ENCODE measurements around the gene ARNT2.
"Not testable (repeated sequence)": the region's sequence is repeated elsewhere in the genome, so short reads cannot be mapped to it uniquely, and the experiment has no call there.

Gene ARNT2

DNA sequence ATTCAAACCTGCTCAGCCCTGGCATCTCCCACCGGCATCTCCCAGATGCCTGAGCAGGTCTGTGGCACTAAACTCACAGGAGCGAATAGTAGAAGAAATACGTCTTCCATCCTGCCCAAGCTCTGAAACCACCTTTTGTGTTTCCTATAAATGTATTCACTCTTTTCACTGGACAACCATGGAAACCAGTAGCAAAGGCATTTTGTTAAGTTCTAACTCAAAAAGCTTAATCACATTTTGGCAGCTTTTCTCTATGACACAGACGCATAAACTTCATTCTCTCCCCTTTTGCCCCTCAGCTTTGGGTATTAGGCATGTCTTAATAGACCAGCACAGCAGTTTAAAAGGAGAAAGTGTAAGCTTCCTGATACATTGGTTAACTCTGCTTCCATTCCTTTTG, 24.5 kb upstream of the ARNT2 start:
- DNase-seq (ENCODE audit: low spot score), result no peak
- in situ Hi-C loops (cut with MboI; ENCODE audit: low pct_unique_long_range_greater_than_20kb, low sequenced_read_pairs, unreplicated experiment), result no loop called here
- TF ChIP-seq, protein P1, sequence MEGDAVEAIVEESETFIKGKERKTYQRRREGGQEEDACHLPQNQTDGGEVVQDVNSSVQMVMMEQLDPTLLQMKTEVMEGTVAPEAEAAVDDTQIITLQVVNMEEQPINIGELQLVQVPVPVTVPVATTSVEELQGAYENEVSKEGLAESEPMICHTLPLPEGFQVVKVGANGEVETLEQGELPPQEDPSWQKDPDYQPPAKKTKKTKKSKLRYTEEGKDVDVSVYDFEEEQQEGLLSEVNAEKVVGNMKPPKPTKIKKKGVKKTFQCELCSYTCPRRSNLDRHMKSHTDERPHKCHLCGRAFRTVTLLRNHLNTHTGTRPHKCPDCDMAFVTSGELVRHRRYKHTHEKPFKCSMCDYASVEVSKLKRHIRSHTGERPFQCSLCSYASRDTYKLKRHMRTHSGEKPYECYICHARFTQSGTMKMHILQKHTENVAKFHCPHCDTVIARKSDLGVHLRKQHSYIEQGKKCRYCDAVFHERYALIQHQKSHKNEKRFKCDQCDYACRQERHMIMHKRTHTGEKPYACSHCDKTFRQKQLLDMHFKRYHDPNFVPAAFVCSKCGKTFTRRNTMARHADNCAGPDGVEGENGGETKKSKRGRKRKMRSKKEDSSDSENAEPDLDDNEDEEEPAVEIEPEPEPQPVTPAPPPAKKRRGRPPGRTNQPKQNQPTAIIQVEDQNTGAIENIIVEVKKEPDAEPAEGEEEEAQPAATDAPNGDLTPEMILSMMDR (IDR thresholded peaks at IDR 0.05; ENCODE audit: extremely low read depth, insufficient read depth, missing control alignments), result no peak

DNA sequence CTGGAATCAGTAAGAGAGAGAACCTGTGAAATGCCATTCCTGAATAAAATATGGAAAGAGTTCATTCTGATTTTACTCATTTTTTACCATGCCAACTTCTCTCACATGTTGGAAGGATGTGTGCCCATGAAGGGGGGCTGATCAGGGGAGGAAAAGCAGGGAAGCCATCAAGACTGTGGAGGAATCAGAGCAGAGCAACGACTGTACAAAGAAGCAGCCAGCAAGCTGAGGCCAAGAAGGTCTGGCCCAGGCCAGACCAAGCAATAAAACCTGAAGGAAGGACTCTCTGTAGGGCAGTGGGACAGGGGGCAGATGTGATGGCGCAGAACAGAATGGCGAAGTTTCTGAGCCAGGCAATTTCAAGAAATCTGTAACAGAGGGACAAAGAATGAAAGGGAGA, 24.0 kb upstream of the ARNT2 start:
- no peak for DNase-seq (ENCODE audit: low spot score)
- in situ Hi-C loops (cut with MboI; ENCODE audit: low pct_unique_long_range_greater_than_20kb, low sequenced_read_pairs, unreplicated experiment), result no loop called here
- TF ChIP-seq, protein P1 (IDR thresholded peaks at IDR 0.05; ENCODE audit: extremely low read depth, insufficient read depth, missing control alignments), result no peak

DNA sequence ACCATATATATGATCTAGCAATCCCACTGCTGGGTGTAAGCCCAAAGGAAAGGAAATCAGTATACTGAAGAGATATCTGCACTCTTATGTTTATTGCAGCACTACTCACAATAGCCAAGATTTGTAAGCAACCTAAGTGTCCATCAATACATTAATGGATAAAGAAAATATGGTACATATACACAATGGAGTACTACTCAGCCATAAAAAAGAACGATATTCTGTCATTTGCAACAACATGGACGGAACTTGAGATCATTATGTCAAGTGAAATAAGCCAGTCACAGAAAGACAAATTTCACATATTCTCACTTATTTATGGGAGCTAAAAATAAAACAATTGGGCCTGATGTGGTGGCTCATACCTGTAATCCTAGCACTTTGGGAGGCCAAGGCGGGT, 21.9 kb upstream of the ARNT2 start:
- DNase-seq (ENCODE audit: low spot score), result no peak
- TF ChIP-seq, protein P1 (IDR thresholded peaks at IDR 0.05; ENCODE audit: extremely low read depth, insufficient read depth, missing control alignments), result no peak
- in situ Hi-C loops (cut with MboI; ENCODE audit: low pct_unique_long_range_greater_than_20kb, low sequenced_read_pairs, unreplicated experiment), result no loop called here

DNA sequence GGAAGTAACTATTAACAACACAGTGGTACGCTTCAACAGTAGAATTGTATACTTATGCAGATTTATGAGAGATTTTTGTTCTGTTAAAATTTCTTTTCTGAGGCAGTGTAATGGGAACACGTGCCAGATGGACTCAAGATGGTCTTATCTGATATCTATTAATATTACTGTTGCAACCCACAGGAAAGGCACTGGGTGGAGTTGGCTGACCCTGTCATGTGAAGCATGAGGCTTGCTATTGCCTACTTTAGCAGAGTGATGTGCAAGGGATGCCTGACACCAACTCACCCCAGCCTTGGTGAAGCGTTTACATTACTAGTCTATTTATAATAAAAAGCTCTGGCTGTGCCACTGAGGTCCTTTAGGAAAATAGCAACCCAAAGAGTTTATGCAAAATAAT, 19.8 kb upstream of the ARNT2 start:
- DNase-seq (ENCODE audit: low spot score), result no peak
- in situ Hi-C loops (cut with MboI; ENCODE audit: low pct_unique_long_range_greater_than_20kb, low sequenced_read_pairs, unreplicated experiment), result no loop called here
- TF ChIP-seq, protein P1 (IDR thresholded peaks at IDR 0.05; ENCODE audit: extremely low read depth, insufficient read depth, missing control alignments), result no peak

DNA sequence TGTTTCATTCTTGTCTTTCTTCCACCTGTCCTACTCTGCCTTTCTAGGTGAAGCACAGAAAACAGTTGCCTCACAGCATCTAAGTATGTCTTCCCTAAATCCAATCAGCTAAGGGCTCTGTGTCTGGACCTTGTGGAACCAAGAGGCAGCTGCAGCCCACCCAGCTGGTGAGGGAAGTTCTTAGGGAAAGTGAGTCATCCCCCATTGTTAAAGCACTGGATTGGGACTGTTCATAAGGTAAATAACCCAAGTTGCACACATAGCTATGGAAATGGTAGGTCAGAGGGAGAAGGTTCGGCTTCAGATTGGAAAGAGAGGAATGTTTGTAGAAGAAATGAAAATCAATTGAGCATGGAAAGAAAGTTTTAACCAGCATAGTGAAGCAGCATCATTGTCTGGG, 18.0 kb upstream of the ARNT2 start:
- TF ChIP-seq, protein P1 (IDR thresholded peaks at IDR 0.05; ENCODE audit: extremely low read depth, insufficient read depth, missing control alignments), result no peak
- no peak for DNase-seq (ENCODE audit: low spot score)
- in situ Hi-C loops (cut with MboI; ENCODE audit: low pct_unique_long_range_greater_than_20kb, low sequenced_read_pairs, unreplicated experiment), result no loop called here

DNA sequence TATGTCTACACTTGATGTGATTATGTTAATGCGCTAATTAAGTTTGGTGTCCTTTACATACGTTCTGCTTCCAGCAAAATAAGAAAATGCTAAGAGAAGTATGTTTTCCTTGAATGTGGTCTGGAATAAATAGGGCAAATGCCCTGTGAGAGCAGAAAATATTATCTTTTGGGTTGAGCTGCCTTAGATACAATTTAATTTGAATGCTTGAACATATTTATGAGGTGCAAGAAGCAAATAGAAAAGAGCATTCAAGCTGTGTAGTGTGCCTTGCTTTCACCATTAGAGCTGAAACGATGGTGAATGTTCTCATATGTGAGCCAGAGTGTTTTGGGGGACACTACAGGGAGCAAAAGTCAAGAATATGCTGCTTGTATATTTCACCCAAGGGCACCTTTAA, 15.9 kb upstream of the ARNT2 start:
- DNase-seq (ENCODE audit: low spot score), result no peak
- TF ChIP-seq, protein P1 (IDR thresholded peaks at IDR 0.05; ENCODE audit: extremely low read depth, insufficient read depth, missing control alignments), result no peak
- in situ Hi-C loops (cut with MboI; ENCODE audit: low pct_unique_long_range_greater_than_20kb, low sequenced_read_pairs, unreplicated experiment), result no loop called here

DNA sequence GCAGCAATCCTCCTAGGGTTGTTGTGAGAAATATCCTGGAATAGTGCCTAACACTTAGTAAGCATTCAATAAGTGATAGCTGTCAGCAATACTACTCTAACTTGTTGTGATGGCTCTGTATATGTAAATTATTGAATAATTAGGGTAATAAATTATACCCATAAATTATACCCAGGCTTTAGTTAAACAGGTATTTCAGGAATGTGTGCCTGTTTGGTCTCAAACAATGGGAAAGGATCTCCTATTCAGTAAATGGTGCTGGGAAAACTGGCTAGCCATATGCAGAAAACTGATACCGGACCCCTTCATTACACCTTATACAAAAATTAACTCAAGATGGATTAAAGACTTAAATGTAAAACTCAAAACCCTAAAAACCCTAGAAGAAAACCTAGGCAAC, 14.8 kb upstream of the ARNT2 start:
- no peak for DNase-seq (ENCODE audit: low spot score)
- TF ChIP-seq, protein P1 (IDR thresholded peaks at IDR 0.05; ENCODE audit: extremely low read depth, insufficient read depth, missing control alignments), result no peak
- in situ Hi-C loops (cut with MboI; ENCODE audit: low pct_unique_long_range_greater_than_20kb, low sequenced_read_pairs, unreplicated experiment), result no loop called here

DNA sequence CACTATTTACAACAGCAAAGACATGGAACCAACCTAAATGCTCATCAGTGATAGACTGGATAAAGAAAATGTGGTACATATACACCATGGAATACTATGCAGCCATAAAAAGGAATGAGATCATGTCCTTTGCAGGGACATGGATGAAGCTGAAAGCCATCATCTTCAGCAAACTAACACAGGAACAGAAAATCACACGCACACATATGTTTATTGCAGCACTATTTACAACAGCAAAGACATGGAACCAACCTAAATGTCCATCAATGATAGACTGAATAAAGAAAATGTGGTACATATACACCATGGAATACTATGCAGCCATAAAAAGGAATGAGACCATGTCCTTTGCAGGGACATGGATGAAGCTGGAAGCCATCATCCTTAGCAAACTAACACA, 13.2 kb upstream of the ARNT2 start:
- in situ Hi-C loops (cut with MboI; ENCODE audit: low pct_unique_long_range_greater_than_20kb, low sequenced_read_pairs, unreplicated experiment); DNase-seq (ENCODE audit: low spot score): not testable (repeated sequence)
